Bronchial epithelial cell (primary cell): Measurements from ENCODE around the gene CHST13. TPM values are rescaled to one million over a fixed set of nuclear protein-coding genes. Genes with fewer than 3 reads are reported as not detected.

ENCODE experiments used
- DNase-seq: peaks from one replicate; pipeline ENCODE4 v3.0.0-alpha.2; 2010; ENCODE audit warnings: low read depth
- FAIRE-seq: peaks from 2 replicates; lab custom pipeline; 2011; peaks lifted over from hg19 to GRCh38; lab: Jason Lieb, UNC
- H3K27me3 ChIP-seq: 2 replicates; pipeline ENCODE4 v1.5.1; 2011; ENCODE audit warnings: low read length; ENCODE audit not compliant: control insufficient read depth, insufficient read depth
- H3K36me3 ChIP-seq: 2 replicates; pipeline ENCODE4 v1.5.1; 2011; ENCODE audit warnings: low read length; ENCODE audit not compliant: control insufficient read depth, insufficient read depth
- H3K4me3 ChIP-seq: 2 replicates; pipeline ENCODE4 v1.5.1; 2011; ENCODE audit warnings: mild to moderate bottlenecking, low read depth, low read length, control low read depth
- total RNA-seq: library from RNA; depleted of rRNA; stranded (reverse); fragments of >200 nt; gene quantifications from 2 replicates; pipeline ENCODE4 v1.2.1, GENCODE V29; 2014
- TF ChIP-seq, protein P1 (sequence below): IDR thresholded peaks from 2 replicates; pipeline ENCODE4 v1.5.1; 2011; ENCODE audit warnings: mild to moderate bottlenecking, moderate library complexity, low read length, control low read depth, inconsistent platforms; ENCODE audit not compliant: insufficient read depth, severe bottlenecking

CHST13 gene
- total RNA-seq, 1 donor from 2014 or later, result not detected

DNA sequence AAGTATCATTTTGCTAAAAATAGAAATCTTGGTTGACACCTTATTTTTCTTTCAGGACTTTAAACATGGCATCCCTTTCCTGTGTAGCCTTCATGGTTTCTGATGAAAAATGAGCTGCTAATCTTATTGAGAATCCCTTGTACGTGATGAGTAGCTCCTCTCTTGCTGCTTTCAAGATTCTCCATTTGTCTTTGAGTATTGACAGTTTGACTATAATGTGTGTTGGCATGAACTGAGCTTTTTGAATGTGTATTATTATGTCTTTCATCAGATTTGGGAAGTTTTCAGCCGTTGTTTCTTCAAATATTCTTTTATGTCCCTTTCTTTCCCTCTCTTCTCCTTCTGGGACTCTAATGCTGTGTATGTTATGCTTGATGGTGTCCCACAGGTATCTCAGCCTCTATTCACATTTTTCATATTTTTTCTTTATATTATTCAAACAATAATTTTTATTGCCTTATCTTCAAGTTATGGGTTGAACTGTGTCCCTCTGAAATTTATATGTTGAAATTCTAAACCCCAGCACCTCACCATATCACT, 38.9 kb downstream of the CHST13 start:
- Histone ChIP-seq H3K4me3 (no peak overlapping the region), H3K36me3 (no peaks in the 10 kb centered on the region), H3K27me3 (peaks cover 5% of the 10 kb centered on the region)
- DNase-seq (no peak), FAIRE-seq (no peak)
- TF ChIP-seq, protein P1, sequence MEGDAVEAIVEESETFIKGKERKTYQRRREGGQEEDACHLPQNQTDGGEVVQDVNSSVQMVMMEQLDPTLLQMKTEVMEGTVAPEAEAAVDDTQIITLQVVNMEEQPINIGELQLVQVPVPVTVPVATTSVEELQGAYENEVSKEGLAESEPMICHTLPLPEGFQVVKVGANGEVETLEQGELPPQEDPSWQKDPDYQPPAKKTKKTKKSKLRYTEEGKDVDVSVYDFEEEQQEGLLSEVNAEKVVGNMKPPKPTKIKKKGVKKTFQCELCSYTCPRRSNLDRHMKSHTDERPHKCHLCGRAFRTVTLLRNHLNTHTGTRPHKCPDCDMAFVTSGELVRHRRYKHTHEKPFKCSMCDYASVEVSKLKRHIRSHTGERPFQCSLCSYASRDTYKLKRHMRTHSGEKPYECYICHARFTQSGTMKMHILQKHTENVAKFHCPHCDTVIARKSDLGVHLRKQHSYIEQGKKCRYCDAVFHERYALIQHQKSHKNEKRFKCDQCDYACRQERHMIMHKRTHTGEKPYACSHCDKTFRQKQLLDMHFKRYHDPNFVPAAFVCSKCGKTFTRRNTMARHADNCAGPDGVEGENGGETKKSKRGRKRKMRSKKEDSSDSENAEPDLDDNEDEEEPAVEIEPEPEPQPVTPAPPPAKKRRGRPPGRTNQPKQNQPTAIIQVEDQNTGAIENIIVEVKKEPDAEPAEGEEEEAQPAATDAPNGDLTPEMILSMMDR, result no peak

DNA sequence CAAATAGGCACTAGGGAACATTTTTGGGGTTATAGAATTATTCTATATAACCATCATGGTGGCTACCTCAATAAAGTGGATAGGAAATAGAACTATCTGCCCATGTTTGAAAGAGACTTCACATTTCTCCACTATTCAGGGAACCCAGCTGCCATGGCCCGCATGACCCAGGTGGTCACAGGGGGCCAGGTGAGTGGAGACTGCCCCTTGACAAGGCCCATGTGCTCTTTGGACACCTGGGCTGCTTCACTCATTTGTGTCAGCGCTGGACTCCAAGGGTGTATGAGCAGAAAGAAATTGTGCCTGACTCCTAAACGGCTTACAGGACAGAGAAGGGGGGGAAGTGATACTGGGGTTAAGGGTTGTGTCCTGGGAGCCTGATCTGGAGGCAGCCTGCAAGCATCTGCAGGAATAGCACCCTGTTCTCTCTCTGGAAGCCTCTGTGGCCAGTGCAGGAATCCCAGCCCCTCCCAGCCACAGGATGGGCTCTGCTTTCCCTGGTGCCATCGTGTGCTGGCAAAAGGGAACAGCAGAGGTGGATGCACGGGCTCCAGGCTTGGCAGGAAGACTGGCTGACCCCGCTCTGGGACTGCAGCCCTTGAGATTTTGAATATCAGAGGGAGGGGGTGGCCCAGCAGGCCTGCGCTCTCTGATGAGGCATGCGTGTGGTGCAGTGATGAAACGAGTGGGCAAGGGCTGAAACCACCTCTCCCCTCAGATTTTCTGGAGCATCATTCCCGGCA, 43.9 kb downstream of the CHST13 start:
- no peaks in the 10 kb centered on the region for H3K36me3 ChIP-seq
- FAIRE-seq (no peak), DNase-seq (no peak)
- peaks cover 7% of the 10 kb centered on the region for H3K27me3 ChIP-seq
- H3K4me3 ChIP-seq, result no peak overlapping the region
- TF ChIP-seq, protein P1, result no peak

DNA sequence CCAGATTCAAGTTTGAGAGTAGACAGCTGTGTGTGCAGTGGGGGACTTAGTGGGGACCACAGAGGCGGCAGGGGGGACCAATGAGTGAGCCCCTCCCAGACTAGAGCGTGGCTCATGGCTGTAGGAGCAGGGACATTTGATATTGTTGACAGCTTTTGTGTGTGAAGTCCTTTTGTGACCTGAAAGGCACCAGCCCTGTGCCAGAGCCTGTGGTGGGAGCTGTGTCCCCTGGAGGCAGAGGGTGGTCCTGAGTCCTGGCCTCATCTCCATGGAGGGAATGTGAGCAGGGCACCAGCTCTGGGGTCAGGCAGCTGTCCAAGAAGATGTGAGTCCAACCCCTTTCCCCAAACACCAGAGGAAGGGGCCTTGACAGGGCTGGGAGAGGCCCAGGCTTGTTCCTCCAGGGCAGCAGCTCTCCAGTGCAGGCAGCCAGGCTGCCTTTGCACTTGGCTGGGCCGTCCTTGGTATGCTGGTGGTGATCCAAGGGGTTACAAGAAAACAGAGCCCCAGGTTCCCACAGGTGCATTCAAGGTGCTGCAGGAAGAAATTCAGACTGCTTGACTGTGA, 44.9 kb downstream of the CHST13 start:
- Histone ChIP-seq H3K27me3 (peaks cover 5% of the 10 kb centered on the region), H3K4me3 (no peak overlapping the region), H3K36me3 (no peaks in the 10 kb centered on the region)
- DNase-seq (no peak), FAIRE-seq (no peak)
- TF ChIP-seq, protein P1, result no peak

DNA sequence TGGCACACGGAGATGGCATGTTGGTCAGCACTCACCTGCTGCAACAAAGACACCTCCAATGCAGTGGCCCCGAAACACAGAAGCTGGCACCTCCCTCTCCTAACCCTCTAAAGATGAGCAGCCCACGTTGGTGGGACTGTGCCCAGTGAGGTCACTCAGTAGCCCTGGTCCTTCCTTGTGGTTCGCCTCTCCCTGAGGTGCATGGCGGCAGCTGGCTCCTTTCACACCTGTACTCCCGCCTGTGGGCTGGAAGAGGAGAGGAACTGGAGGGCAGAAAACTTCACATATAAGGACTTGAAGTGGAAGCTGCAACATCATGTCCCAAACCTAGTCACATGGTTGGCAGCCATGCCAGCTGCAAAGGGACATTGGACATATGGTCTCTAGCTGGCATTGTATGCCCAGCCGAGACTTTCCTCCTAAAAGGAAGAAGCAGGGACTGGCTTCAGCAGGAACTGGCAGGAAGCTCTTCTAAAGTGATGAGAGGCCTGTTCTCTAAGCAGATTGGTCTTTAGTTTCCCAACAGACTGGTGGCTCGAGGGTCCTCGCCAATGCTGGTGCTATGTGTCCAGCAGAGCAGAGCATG, 45.5 kb downstream of the CHST13 start:
- TF ChIP-seq, protein P1, result no peak
- no peak for FAIRE-seq

DNA sequence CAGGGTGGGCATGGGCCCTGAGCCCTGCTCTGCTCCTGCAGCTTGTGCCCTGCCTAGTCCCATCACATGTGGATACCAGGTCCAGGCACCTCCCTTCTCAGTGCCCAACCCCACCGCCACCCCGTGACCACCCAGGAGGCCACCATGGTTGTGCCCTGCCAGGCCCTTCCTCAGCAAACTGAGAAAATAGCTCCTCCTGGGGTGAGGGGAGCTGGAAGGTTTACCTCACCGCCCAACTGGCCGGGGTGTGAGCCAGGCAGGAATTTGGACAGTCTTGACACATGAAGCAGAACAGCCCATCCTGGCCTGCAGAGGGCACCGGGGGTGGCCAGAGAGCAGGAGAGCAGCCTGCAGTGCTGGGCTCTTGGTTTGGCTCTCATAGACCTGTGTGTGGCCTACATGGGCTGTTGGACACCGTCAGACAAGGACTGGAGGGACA, 46.2 kb downstream of the CHST13 start:
- H3K4me3 ChIP-seq, result no peak overlapping the region
- TF ChIP-seq, protein P1, result no peak
- FAIRE-seq (no peak), DNase-seq (no peak)
- H3K36me3 ChIP-seq, result no peaks in the 10 kb centered on the region
- peaks cover 3% of the 10 kb centered on the region for H3K27me3 ChIP-seq

More for the DNA sequence above, 45.5 kb downstream of the CHST13 start:
- Histone ChIP-seq H3K36me3 (no peaks in the 10 kb centered on the region), H3K4me3 (no peak overlapping the region), H3K27me3 (peaks cover 3% of the 10 kb centered on the region)
- no peak for DNase-seq
